ACC112 (cell line): ENCODE results near the gene RPL26.

Source experiments
- H2AFZ ChIP-seq: fragments of 200-600 bp; sonication (generic); one replicate; pipeline ENCODE4 v1.6.0; 2017; ENCODE audit warnings: antibody characterized with exemption, low read length; ENCODE audit not compliant: unreplicated experiment
- H3K27ac ChIP-seq: fragments of 200-600 bp; sonication (generic); 2 replicates; pipeline ENCODE4 v1.5.1; 2014; ENCODE audit warnings: low read depth, mild to moderate bottlenecking, antibody characterized with exemption, low read length, moderate library complexity
- H3K27me3 ChIP-seq: fragments of 200-600 bp; sonication (generic); 2 replicates; pipeline ENCODE4 v1.6.1; 2014; ENCODE audit warnings: mild to moderate bottlenecking, antibody characterized with exemption, low read length, moderate library complexity, mixed read lengths; ENCODE audit not compliant: insufficient read depth
- H3K36me3 ChIP-seq: fragments of 200-600 bp; sonication (generic); 2 replicates; pipeline ENCODE4 v1.6.1; 2016; ENCODE audit warnings: mild to moderate bottlenecking, antibody characterized with exemption, low read length, moderate library complexity, mixed read lengths; ENCODE audit not compliant: insufficient read depth
- H3K4me1 ChIP-seq: fragments of 200-600 bp; sonication (generic); one replicate; pipeline ENCODE4 v1.6.1; 2016; ENCODE audit warnings: low read length, mixed read lengths; ENCODE audit not compliant: insufficient read depth, unreplicated experiment, control insufficient read depth
- H3K4me3 ChIP-seq: fragments of 200-600 bp; sonication (generic); 2 replicates; pipeline ENCODE4 v1.5.1; 2014; ENCODE audit warnings: mild to moderate bottlenecking, low read depth, low read length
- H3K79me2 ChIP-seq: fragments of 200-600 bp; sonication (generic); one replicate; pipeline ENCODE4 v1.6.0; 2016; ENCODE audit warnings: low read length; ENCODE audit not compliant: control insufficient read depth, unreplicated experiment, insufficient read depth

RPL26 gene

DNA sequence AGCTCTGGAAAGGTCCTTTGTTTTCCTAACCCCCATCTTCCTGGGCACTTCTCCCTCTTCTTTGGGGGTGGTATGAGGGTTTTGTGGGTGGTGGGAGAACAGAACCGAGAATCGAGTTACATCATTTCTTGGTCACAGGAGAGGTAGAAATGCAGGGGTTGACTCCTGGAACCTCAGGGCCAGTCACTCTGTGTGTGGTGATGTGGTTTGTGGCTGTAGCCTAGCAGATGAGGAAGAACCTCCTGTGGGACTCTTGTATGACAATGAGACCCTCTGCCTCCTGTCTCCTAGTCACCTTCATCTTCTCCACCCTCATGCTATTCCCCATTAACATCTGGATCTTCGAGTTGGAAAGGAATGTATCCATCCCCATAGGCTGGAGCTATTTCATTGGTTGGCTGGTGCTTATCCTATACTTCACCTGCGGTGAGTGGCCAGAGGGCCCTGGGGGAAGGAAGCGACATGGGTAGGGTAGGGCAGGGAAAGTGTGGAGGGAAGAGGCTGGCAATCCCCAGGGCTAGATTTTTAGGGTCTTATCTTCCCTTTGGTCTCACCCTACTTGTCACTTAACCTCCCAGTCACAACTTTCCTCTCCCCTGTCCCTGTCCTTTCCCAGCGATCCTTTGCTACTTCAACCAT lies 37.8 kb downstream of the RPL26 start:
- Histone ChIP-seq H3K79me2 (no peaks in the 10 kb centered on the region), H3K36me3 (no peaks in the 10 kb centered on the region), H2AFZ (no peak overlapping the region), H3K4me3 (no peak overlapping the region), H3K27me3 (peaks cover 26% of the 10 kb centered on the region), H3K27ac (no peak overlapping the region), H3K4me1 (no peaks in the 10 kb centered on the region)

DNA sequence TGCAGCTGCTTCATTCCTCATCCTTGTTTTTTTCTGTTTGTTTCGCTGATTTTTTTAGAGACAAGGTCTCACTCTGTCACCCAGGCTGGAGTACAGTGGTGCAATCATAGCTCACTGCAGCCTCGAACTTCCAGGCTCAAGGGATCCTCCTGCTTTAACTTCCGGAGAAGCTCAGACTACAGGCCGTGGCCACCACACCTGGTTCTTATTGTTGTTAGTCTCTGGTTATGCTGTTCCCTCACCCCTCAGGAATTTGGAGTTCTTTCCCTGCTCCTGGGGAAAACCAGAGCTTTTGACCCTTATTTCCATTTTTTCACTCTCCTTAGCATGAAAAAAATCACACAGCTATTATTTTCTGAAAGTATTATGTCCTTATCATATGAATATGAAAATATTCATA lies 41.5 kb downstream of the RPL26 start:
- no peaks in the 10 kb centered on the region for H3K36me3 ChIP-seq
- peaks cover 7% of the 10 kb centered on the region for H3K4me1 ChIP-seq
- H3K4me3 ChIP-seq: no peak overlapping the region
- H3K27ac ChIP-seq: no peak overlapping the region
- peaks cover 17% of the 10 kb centered on the region for H3K27me3 ChIP-seq
- H2AFZ ChIP-seq: no peak overlapping the region
- no peaks in the 10 kb centered on the region for H3K79me2 ChIP-seq

DNA sequence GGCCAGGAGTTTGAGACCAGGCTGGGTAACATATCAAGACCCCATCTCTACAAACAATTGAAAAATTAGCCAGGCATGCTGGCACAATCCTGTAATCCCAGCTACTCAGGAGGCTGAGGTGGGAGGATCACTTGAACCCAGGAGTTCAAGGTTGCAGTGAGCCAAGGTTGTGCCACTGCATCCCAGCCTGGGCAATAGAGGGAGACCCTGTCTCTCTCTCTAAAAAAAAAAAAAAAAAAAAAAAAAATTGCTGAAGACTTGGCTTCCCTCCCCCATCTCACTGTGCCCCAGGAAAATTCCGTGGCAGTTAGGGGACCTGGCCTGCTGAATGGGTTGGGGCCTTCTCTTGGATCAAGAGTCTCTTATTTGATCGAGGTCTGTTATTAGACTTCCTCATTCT lies 43.5 kb downstream of the RPL26 start, which contains the start of gene ODF4:
Gene ODF4 (plus strand): TSS at position 301 of the 400 bp plus-strand sequence. CDS start 212 bp downstream, outside the sequence.
- Histone ChIP-seq H3K79me2 (no peaks in the 10 kb centered on the region), H3K4me3 (no peak within 1 kb of the TSS), H3K4me1 (peaks cover 7% of the 10 kb centered on the region), H2AFZ (no peak within 1 kb of the TSS), H3K27me3 (no peaks in the 10 kb centered on the region), H3K27ac (no peak within 1 kb of the TSS), H3K36me3 (no peaks in the 10 kb centered on the region)

DNA sequence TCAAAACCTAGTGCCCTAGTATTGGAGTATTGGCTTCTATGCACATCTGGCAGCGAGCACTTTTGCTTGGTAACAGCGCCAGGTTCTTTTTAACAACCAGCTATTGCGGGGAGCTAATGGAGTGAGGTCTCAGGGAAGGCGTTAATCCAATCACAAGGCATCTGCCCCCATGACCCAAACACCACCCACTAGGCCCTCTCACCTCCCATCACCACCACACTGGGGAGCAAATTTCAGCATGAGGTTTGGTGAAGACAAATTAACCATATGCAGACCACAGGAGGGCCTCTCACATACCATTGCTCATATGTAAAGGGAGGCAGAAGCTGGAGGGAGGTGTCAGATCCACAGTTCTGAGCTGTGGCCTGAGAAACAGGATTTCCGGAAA lies 44.2 kb downstream of the RPL26 start:
- H3K36me3 ChIP-seq: no peaks in the 10 kb centered on the region
- H3K79me2 ChIP-seq: no peaks in the 10 kb centered on the region
- no peaks in the 10 kb centered on the region for H3K27me3 ChIP-seq
- H3K4me1 ChIP-seq: peaks cover 7% of the 10 kb centered on the region
- 0 out of 2 replicates have a peak overlapping the region, but pooled peaks have one; percentile 61 for H3K4me3 ChIP-seq
- H3K27ac ChIP-seq: no peak overlapping the region
- H2AFZ ChIP-seq: peak overlapping the region; percentile 91

DNA sequence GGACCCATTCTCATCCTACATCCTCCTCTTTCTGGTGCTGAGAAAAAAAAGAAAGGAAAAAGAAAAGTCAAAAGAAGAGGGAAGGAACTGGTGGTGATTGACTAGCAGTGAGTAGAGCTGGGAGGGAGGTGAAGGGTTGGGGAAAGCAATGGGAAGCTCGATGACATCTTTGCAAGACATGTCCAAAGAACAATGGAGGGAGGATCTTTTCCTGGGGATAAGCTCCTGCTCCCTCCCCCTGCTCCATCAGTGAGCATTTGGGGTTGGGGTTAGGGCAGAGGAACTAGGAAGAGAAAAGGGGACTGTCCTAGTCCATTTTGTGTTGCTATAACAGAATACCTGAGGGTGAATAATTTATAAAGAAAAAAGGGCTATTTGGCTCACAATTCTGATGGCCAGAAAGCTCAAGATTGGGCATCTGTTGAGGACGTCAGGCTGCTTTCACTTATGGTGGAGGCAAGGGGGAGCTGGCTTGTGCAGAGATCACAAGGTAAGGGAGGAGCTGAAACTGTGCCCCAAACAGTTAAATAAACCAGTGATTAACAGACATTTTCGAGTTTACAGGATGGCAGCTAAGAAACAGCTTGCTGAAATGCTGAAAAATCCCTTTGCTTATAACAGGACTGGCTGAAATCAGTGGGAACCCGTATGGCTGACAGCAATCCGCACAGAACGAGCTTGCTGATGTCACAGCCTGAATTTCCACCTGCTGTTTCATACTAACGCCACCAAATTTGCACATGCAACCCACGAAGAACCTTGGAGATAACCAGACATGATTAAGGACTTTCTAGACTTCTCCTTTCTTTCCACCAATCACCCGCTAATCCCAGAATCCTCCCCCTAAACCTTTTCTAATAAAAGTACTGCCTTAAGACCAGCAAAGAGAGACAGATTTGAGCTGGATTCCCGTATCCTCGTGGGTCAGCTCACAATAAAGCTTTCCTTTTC lies 44.9 kb downstream of the RPL26 start:
- Histone ChIP-seq H3K27me3 (no peaks in the 10 kb centered on the region), H3K27ac (no peak overlapping the region), H3K79me2 (no peaks in the 10 kb centered on the region), H3K4me3 (peak overlapping the region; percentile 61), H3K36me3 (no peaks in the 10 kb centered on the region), H2AFZ (peak overlapping the region; percentile 91), H3K4me1 (peaks cover 7% of the 10 kb centered on the region)

DNA sequence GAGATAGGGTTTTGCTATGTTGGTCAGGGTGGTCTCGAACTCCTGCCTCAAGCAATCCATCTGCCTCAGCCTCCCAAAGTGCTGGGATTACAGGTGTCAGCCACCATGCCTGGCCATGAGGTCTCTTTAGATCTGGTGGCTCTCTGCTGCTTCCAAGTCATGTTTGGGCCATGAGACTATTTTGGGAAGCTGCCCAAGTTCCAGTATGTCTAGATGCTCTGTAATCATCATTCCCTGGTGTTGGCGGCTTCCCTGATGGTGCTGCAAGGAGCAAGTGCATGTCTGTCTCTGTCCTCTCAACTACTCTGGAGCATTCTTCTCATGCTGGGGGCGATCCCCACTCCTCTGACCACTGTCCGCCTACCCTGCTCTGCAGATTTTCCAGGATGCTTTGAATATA lies 49.7 kb downstream of the RPL26 start:
- Histone ChIP-seq H3K27me3 (0 out of 2 replicates have a peak, but pooled peaks cover 5% of the 10 kb centered on the region), H3K4me3 (no peak overlapping the region), H3K4me1 (peaks cover 6% of the 10 kb centered on the region), H3K79me2 (no peaks in the 10 kb centered on the region), H3K27ac (no peak overlapping the region), H3K36me3 (no peaks in the 10 kb centered on the region), H2AFZ (no peak overlapping the region)

DNA sequence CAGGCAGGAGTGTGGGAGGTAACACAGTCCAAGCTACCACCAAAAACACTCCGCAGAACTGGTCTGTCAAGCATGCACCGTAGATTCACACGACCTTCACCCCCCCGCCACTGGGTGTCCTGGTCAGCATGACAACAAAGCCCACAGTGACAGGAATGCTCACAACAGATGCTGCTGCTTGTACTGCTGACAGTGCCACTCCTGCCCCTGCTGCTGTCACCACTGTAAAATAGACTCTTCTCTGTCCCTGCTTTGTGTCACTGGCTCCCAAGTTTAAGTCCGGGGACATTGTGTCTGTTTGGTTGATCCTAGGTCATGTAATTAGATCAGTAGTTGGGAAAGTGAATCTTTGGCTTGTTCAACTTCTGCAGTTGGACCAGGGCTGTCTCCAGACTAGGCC lies 50.3 kb downstream of the RPL26 start:
- Histone ChIP-seq H2AFZ (no peak overlapping the region), H3K27me3 (0 out of 2 replicates have a peak, but pooled peaks cover 5% of the 10 kb centered on the region), H3K79me2 (no peaks in the 10 kb centered on the region), H3K4me3 (no peak overlapping the region), H3K36me3 (no peaks in the 10 kb centered on the region), H3K4me1 (no peaks in the 10 kb centered on the region), H3K27ac (no peak overlapping the region)

DNA sequence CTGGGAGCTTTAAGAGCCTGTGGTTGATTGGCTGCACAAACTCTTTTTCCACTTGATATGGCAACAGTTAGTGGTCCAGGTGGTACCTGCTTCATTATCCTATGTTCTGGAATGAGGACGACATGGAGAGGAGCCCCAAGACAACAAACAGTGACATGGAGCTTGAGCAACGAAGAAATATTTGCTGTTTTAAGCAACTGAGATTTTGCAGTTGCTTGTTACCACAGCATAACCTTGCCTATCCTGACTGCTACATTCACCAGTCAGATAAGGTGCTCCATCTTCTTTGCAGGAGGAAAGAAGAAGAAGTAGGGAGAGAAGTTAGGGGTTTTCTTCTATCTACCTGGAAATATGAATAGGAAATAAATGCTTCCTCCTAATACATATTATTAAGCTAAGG lies 50.9 kb downstream of the RPL26 start:
- H3K4me3 ChIP-seq: no peak overlapping the region
- no peaks in the 10 kb centered on the region for H3K4me1 ChIP-seq
- H2AFZ ChIP-seq: no peak overlapping the region
- H3K79me2 ChIP-seq: no peaks in the 10 kb centered on the region
- no peaks in the 10 kb centered on the region for H3K36me3 ChIP-seq
- H3K27me3 ChIP-seq: 0 out of 2 replicates have a peak, but pooled peaks cover 5% of the 10 kb centered on the region
- H3K27ac ChIP-seq: no peak overlapping the region
